Heart right ventricle (tissue), 16 donors: Measurements from ENCODE around the gene IRX2. TPM values are rescaled to one million over a fixed set of nuclear protein-coding genes. Genes with fewer than 3 reads are reported as not detected.

Source experiments
- ATAC-seq, 8 donors: fragments of 200-7000 bp; cut with Tn5 transposase; one replicate each; pipeline ENCODE4 v1.9.1; 2020; ENCODE audit warnings: mild to moderate bottlenecking in 8 of 8, moderate library complexity in 8 of 8, moderate number of reproducible peaks in 1 of 8
- DNase-seq, 2 donors: peaks; one replicate each; pipeline ENCODE4 v3.0.0-alpha.2; 2020
- H3K27ac ChIP-seq, 10 donors: fragments of 200-600 bp; sonication (generic) in 2 of 10; one replicate each; pipeline versions ENCODE4 v1.5.0 to v1.8.0; 2020 to 2022; ENCODE audit warnings: mild to moderate bottlenecking in 3 of 10
- H3K27me3 ChIP-seq, 7 donors: fragments of 200-600 bp; one replicate each; pipeline ENCODE4 v1.8.0; 2021 to 2022; ENCODE audit warnings: mild to moderate bottlenecking in 2 of 7
- H3K36me3 ChIP-seq, 9 donors: fragments of 200-600 bp; sonication (generic) in 1 of 9; one replicate each; pipeline versions ENCODE4 v1.5.0 to v1.8.0; 2020 to 2022; ENCODE audit warnings: mild to moderate bottlenecking in 2 of 9
- H3K4me1 ChIP-seq, 9 donors: fragments of 200-600 bp; sonication (generic) in 1 of 9; one replicate each; pipeline versions ENCODE4 v1.5.0 to v1.8.0; 2020 to 2022; ENCODE audit warnings: mild to moderate bottlenecking in 4 of 9
- H3K4me3 ChIP-seq, 10 donors: fragments of 200-600 bp; sonication (generic) in 2 of 10; one replicate each; pipeline versions ENCODE4 v1.5.0 to v1.8.0; 2020 to 2022; ENCODE audit warnings: mild to moderate bottlenecking in 7 of 10, moderate library complexity in 2 of 10
- H3K9me3 ChIP-seq, 11 donors: fragments of 200-600 bp in 10 of 11; sonication (generic) in 2 of 11; one replicate each; pipeline versions ENCODE4 v1.5.0 to v1.8.0; 2013 to 2022; ENCODE audit warnings: mild to moderate bottlenecking in 2 of 11, control low read depth in 1 of 11, moderate library complexity in 1 of 11
- CTCF ChIP-seq, 9 donors: fragments of 200-600 bp; sonication (generic) in 2 of 9; IDR thresholded peaks; one replicate each; pipeline versions ENCODE4 v1.5.0 to v1.8.0; 2021 to 2022; ENCODE audit warnings: antibody characterized with exemption in 9 of 9, mild to moderate bottlenecking in 5 of 9, moderate library complexity in 1 of 9
- WGBS, 2 donors: extraction: QIAGEN DNeasy Blood & Tissue Kit; methylation state at CpG; one replicate each; pipeline ENCODE4 v1.1.7; 2013; ENCODE audit warnings: inconsistent platforms in 1 of 2; 5-methylcytosine and 5-hydroxymethylcytosine counted together
- intact Hi-C, 10 donors: fragments of 100-400 bp; cut with DNase I; formaldehyde crosslinking; loops; one replicate each; pipeline versions ENCODE4 v1.11.1 to v1.14.2; 2022
- polyA plus RNA-seq, 2 donors: library from polyadenylated mRNA; stranded (reverse); fragments of 200-250 nt; gene quantifications; one replicate each; pipeline ENCODE4 v1.2.3, GENCODE V29; 2013
- total RNA-seq, 10 donors: library from RNA; stranded (reverse); fragmentation: NEBNext Ultra II Directional in 3 of 10; extraction: Animal tissue kit (Norgen Biotek cat#: 25700) in 3 of 10; gene quantifications; one replicate each; pipeline versions ENCODE4 v1.2.1 to v1.2.4, GENCODE V29; 2021 to 2023
- donor health status: Arrhythmogenic right ventricular cardiomyopathy.
- donor health status: ischemic (EF 13 %, LVEDD 7.1; RV severe dilation, severe dysfunction).
- donor health status: healthy with polysubstance abuse.
- donor health status: DM: no; HTN: yes; CAD: no.
- donor health status: DM: no; HTN: no; CAD: no.
- donor health status: ischemic (EF 25% LVEDD 6.9; RV normal size, moderate dysfunction).
- donor health status: ischemic (EF 25% LVEDD 5.7; RV mildly dilated, moderate dysfunction).
- donor health status: healthy.
- donor health status: DM: yes; HTN: yes; CAD: no.
- donor health status: Ischemic cardiomyopathy.
- donor health status: ischemic (EF 35%, LVEDD 5.7; RV mildly dilated, moderate dysfunction).
- donor health status: nonischemic (EF 11% LVEDD 7.7; RV severe dilation, severe dysfunction).
- donor health status: DM: yes; HTN: yes; CAD: no.
- donor health status: PGD.
- donor health status: ischemic (EF 29% LVEDD 5.4; RV normal size, mild dysfunction).
- donor health status: nonischemic (EF 23%, LVEDD 6.1; RV moderate dilation, normal function).

IRX2 gene
- total and polyA plus RNA-seq, 12 donors, result 0.09 to 6.4 (median 1.3) TPM

- no peaks in the 10 kb centered on the region for H3K36me3 ChIP-seq
- H3K27me3 ChIP-seq, result peaks cover 29 to 97% (median 94%) of the 10 kb centered on the region in 7 donors
- no peaks in the 10 kb centered on the region for H3K9me3 ChIP-seq
- TF ChIP-seq CTCF (IDR thresholded peaks at IDR 0.05), result no peak
- H3K27ac ChIP-seq, result no peak overlapping the region
- H3K4me3 ChIP-seq, result no peak overlapping the region
- DNase-seq, result no peak
- ATAC-seq, result no peak
- 34% methylated on average over 26 of the region's 26 CpGs for WGBS, 2 donors
- peaks cover 0 to 17% (median 6%) of the 10 kb centered on the region in 9 donors for H3K4me1 ChIP-seq
- intact Hi-C loops, result no loop called here
Observed at GRCh38 chr5:2747363-2748162, 3.9 kb downstream of the IRX2 start.

GRCh38 chr5:2746561-2747032, 4.9 kb downstream of the IRX2 start:
- no peak for TF ChIP-seq CTCF (IDR thresholded peaks at IDR 0.05)
- Histone ChIP-seq H3K27ac (no peak overlapping the region), H3K9me3 (no peaks in the 10 kb centered on the region), H3K36me3 (no peaks in the 10 kb centered on the region), H3K4me1 (peaks cover 0 to 13% (median 6%) of the 10 kb centered on the region in 9 donors), H3K4me3 (no peak overlapping the region), H3K27me3 (peaks cover 29 to 97% (median 94%) of the 10 kb centered on the region in 7 donors)
- ATAC-seq (no peak), DNase-seq (no peak)
- intact Hi-C loops, result no loop called here
- 29 to 33% methylated on average over 3 of the region's 3 CpGs for WGBS, 2 donors

GRCh38 chr5:2744485-2744884, 7.0 kb downstream of the IRX2 start:
- Histone ChIP-seq H3K9me3 (no peaks in the 10 kb centered on the region), H3K27me3 (peaks cover 42 to 100% (median 97%) of the 10 kb centered on the region in 7 donors), H3K36me3 (no peaks in the 10 kb centered on the region), H3K4me3 (no peak overlapping the region), H3K27ac (no peak overlapping the region), H3K4me1 (peaks cover 0 to 8% (median under 1%) of the 10 kb centered on the region in 9 donors)
- TF ChIP-seq CTCF (IDR thresholded peaks at IDR 0.05), result no peak
- ATAC-seq (no peak), DNase-seq (no peak)
- WGBS, 2 donors, result 36 to 38% methylated on average over 2 of the region's 2 CpGs
- intact Hi-C loops, result no loop called here

- Histone ChIP-seq H3K9me3 (no peaks in the 10 kb centered on the region), H3K27ac (no peak overlapping the region), H3K4me1 (peaks cover 0 to 16% (median 5%) of the 10 kb centered on the region in 9 donors), H3K4me3 (no peak overlapping the region), H3K27me3 (peaks cover 36 to 100% (median 97%) of the 10 kb centered on the region in 7 donors), H3K36me3 (no peaks in the 10 kb centered on the region)
- DNase-seq (no peak), ATAC-seq (no peak)
- no peak for TF ChIP-seq CTCF (IDR thresholded peaks at IDR 0.05)
- intact Hi-C loops, result no loop called here
- 26 to 34% methylated on average over 55 of the region's 55 CpGs for WGBS, 2 donors
Observed at GRCh38 chr5:2742921-2743679, 8.4 kb downstream of the IRX2 start.
